Stimulated activated naive CD8-positive, alpha-beta T cell treated with anti-CD3 and anti-CD28 coated beads, Interleukin-15, Interleukin-2, amounts not matched to agents 100 ng/mL and 50 ng/mL, for 24 hours (primary cell): Measurements from ENCODE around the gene CTNNA2.
"Not testable (repeated sequence)": the region's sequence is repeated elsewhere in the genome, so short reads cannot be mapped to it uniquely, and the experiment has no call there.

ENCODE experiments used
- H3K27ac Mint-ChIP-seq: one replicate; pipeline ENCODE4 v1.8.0; 2021; ENCODE audit warnings: mild to moderate bottlenecking, mixed read lengths
- H3K27me3 Mint-ChIP-seq: one replicate; pipeline ENCODE4 v1.8.0; 2021; ENCODE audit warnings: mixed read lengths
- H3K36me3 Mint-ChIP-seq: one replicate; pipeline ENCODE4 v1.8.0; 2021; ENCODE audit warnings: low read depth, mixed read lengths
- H3K4me1 Mint-ChIP-seq: one replicate; pipeline ENCODE4 v1.8.0; 2021; ENCODE audit warnings: low read depth, mixed read lengths
- H3K4me3 Mint-ChIP-seq: one replicate; pipeline ENCODE4 v1.8.0; 2021; ENCODE audit warnings: mild to moderate bottlenecking, mixed read lengths
- H3K9me3 Mint-ChIP-seq: one replicate; pipeline ENCODE4 v1.8.0; 2021; ENCODE audit warnings: mixed read lengths

The CTNNA2 gene

GRCh38 chr2:80022018-80022417, 509.2 kb downstream of the CTNNA2 start:
- peaks cover 3% of the 10 kb centered on the region for H3K27me3 Mint-ChIP-seq
- no peak overlapping the region for H3K27ac Mint-ChIP-seq
- H3K36me3 Mint-ChIP-seq, result no peaks in the 10 kb centered on the region
- no peak overlapping the region for H3K4me3 Mint-ChIP-seq
- H3K9me3 Mint-ChIP-seq, result peaks cover 3% of the 10 kb centered on the region
- no peaks in the 10 kb centered on the region for H3K4me1 Mint-ChIP-seq

- H3K27ac Mint-ChIP-seq, result no peak overlapping the region
- H3K36me3 Mint-ChIP-seq, result no peaks in the 10 kb centered on the region
- peaks cover 3% of the 10 kb centered on the region for H3K27me3 Mint-ChIP-seq
- no peaks in the 10 kb centered on the region for H3K4me1 Mint-ChIP-seq
- peaks cover 9% of the 10 kb centered on the region for H3K9me3 Mint-ChIP-seq
- H3K4me3 Mint-ChIP-seq, result no peak overlapping the region
Measured at GRCh38 chr2:80026040-80026729, 513.3 kb downstream of the CTNNA2 start.

- Mint-ChIP-seq H3K9me3 (peaks cover 16% of the 10 kb centered on the region), H3K4me1 (no peaks in the 10 kb centered on the region), H3K27me3 (peaks cover 3% of the 10 kb centered on the region), H3K4me3 (no peak overlapping the region), H3K36me3 (no peaks in the 10 kb centered on the region), H3K27ac (no peak overlapping the region)
Measured at GRCh38 chr2:80028051-80028450, 515.2 kb downstream of the CTNNA2 start.

DNA sequence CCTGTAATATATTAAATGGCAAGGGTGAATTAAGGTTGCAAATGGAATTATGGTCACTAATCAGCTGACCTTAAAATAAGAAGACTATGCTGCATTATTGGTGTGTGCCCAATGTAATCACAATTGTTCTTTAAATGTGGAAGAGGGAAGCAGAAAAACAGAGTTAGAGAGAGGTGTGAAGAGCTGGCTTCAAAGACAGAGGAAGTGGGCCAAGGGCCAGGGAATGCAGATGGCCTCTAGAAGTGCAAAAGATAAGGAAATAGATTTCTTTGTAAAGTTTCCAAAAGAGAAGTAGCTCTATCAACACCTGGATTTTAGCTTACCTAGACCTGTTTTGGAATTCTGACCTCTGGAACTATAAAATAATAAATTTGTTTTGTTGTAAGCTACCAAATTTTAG, 515.7 kb downstream of the CTNNA2 start:
- Mint-ChIP-seq H3K4me3 (no peak overlapping the region), H3K36me3 (no peaks in the 10 kb centered on the region), H3K27me3 (peaks cover 3% of the 10 kb centered on the region), H3K9me3 (peaks cover 16% of the 10 kb centered on the region), H3K27ac (no peak overlapping the region), H3K4me1 (no peaks in the 10 kb centered on the region)

- Mint-ChIP-seq H3K4me1 (no peaks in the 10 kb centered on the region), H3K27me3 (peaks cover 3% of the 10 kb centered on the region), H3K27ac (no peak overlapping the region), H3K9me3 (peaks cover 16% of the 10 kb centered on the region), H3K36me3 (no peaks in the 10 kb centered on the region), H3K4me3 (no peak overlapping the region)
Measured at GRCh38 chr2:80030135-80030534, 517.3 kb downstream of the CTNNA2 start.

GRCh38 chr2:80032684-80033083, 519.8 kb downstream of the CTNNA2 start:
- not testable (repeated sequence) for H3K4me1 Mint-ChIP-seq, H3K36me3 Mint-ChIP-seq, H3K9me3 Mint-ChIP-seq, H3K4me3 Mint-ChIP-seq, H3K27ac Mint-ChIP-seq, H3K27me3 Mint-ChIP-seq

DNA sequence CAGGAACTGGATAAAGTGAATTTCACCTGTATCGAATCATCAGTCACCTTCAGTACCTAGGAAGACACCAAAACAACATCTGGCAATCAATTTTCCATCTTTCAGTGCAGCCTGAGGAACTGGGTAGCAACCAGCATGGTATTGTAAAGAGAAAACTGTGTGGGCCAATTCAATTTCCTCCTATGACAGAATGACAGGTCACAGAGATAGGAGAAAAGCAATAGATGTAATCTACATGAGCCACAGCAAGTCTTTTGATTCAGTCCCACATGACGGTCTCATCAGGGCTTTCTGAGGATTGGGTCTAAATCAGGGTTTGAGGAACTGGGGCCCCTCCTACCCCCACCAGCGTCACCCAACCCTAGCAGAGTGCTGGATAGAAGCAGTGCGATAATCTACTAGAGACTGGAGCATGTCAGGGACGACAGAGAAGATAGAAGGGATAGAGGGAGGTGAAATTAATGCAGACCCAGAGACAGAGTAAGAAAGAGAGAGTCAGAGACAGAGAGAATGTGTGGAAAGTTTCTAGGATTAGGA, 523.0 kb downstream of the CTNNA2 start:
- H3K4me3 Mint-ChIP-seq, result no peak overlapping the region
- peaks cover 9% of the 10 kb centered on the region for H3K9me3 Mint-ChIP-seq
- no peaks in the 10 kb centered on the region for H3K4me1 Mint-ChIP-seq
- H3K27me3 Mint-ChIP-seq, result no peaks in the 10 kb centered on the region
- H3K36me3 Mint-ChIP-seq, result no peaks in the 10 kb centered on the region
- no peak overlapping the region for H3K27ac Mint-ChIP-seq

DNA sequence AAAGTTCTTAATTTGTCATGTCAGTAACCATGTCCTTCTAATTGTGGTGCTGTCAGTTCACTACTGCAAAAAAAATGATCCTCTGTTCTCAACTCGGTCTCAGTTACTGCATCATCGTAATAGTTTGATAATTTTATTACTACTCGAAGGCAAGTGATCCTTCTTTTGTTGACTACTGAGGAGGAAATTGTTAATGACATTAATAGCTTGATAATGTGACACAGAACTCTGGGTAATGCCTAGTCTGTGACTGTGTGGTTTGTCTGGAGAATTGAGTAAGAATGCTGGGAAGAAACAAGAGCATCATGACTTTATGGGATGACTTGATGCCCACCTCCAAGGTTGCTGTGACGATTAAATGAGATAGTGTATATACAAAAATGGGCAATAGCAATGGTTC, 524.5 kb downstream of the CTNNA2 start:
- no peak overlapping the region for H3K4me3 Mint-ChIP-seq

DNA sequence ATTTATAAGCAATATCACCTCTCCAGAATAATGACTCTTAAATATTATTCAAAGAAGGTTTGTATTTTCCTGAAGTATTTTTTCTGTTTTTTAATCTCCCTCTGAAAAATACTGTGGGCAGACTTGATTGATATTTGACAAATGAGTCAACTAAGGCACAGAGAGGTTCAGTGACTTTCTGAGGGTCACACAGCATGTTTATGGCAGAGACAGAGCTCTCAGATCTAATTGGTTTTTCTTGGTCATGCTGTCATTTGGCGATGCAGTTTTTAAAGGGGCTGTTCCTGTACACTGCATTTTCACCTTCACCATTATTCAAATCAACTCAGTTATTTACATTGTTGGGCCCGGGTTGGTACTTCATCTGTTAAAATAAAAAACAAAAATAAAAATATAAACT, 527.4 kb downstream of the CTNNA2 start:
- no peaks in the 10 kb centered on the region for H3K27me3 Mint-ChIP-seq
- no peaks in the 10 kb centered on the region for H3K9me3 Mint-ChIP-seq
- H3K4me1 Mint-ChIP-seq, result no peaks in the 10 kb centered on the region
- no peak overlapping the region for H3K4me3 Mint-ChIP-seq
- H3K36me3 Mint-ChIP-seq, result no peaks in the 10 kb centered on the region
- H3K27ac Mint-ChIP-seq, result no peak overlapping the region

More for the DNA sequence above, 524.5 kb downstream of the CTNNA2 start:
- Mint-ChIP-seq H3K36me3 (no peaks in the 10 kb centered on the region), H3K27ac (no peak overlapping the region), H3K27me3 (no peaks in the 10 kb centered on the region), H3K4me1 (no peaks in the 10 kb centered on the region), H3K9me3 (no peaks in the 10 kb centered on the region)

- H3K4me3 Mint-ChIP-seq, result no peak overlapping the region
- no peaks in the 10 kb centered on the region for H3K4me1 Mint-ChIP-seq
- no peaks in the 10 kb centered on the region for H3K27me3 Mint-ChIP-seq
- no peaks in the 10 kb centered on the region for H3K9me3 Mint-ChIP-seq
- H3K36me3 Mint-ChIP-seq, result no peaks in the 10 kb centered on the region
- no peak overlapping the region for H3K27ac Mint-ChIP-seq
Measured at GRCh38 chr2:80042635-80043034, 529.8 kb downstream of the CTNNA2 start.

DNA sequence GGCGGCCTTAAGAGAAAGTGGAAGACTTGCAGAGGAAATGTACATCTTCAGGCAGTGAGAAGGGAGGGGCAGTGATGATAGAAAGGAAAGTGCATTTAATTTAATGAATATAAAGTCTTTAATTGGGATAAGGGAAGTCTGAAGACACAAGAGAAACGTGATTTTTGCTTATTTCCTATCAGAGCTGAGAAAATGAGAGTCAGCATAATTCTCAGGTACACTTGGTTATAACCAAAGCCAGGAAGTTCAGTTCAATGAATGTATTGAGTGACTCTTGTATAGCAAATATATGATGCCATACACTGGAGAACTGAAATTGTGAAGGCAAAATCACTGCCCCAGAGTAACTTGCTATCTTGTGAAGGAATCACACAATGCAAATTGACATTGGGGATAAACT, 535.4 kb downstream of the CTNNA2 start:
- no peaks in the 10 kb centered on the region for H3K4me1 Mint-ChIP-seq
- H3K9me3 Mint-ChIP-seq, result peaks cover 4% of the 10 kb centered on the region
- no peak overlapping the region for H3K4me3 Mint-ChIP-seq
- no peaks in the 10 kb centered on the region for H3K27me3 Mint-ChIP-seq
- no peak overlapping the region for H3K27ac Mint-ChIP-seq
- H3K36me3 Mint-ChIP-seq, result no peaks in the 10 kb centered on the region

GRCh38 chr2:80050246-80050645, 537.4 kb downstream of the CTNNA2 start:
- Mint-ChIP-seq H3K9me3 (peaks cover 4% of the 10 kb centered on the region), H3K4me3 (no peak overlapping the region), H3K27me3 (no peaks in the 10 kb centered on the region), H3K4me1 (no peaks in the 10 kb centered on the region), H3K27ac (no peak overlapping the region), H3K36me3 (no peaks in the 10 kb centered on the region)

GRCh38 chr2:80053522-80054345, 540.9 kb downstream of the CTNNA2 start:
- H3K4me1 Mint-ChIP-seq, result no peaks in the 10 kb centered on the region
- no peak overlapping the region for H3K4me3 Mint-ChIP-seq
- no peaks in the 10 kb centered on the region for H3K27me3 Mint-ChIP-seq
- H3K36me3 Mint-ChIP-seq, result no peaks in the 10 kb centered on the region
- H3K9me3 Mint-ChIP-seq, result peaks cover 1% of the 10 kb centered on the region
- no peak overlapping the region for H3K27ac Mint-ChIP-seq

DNA sequence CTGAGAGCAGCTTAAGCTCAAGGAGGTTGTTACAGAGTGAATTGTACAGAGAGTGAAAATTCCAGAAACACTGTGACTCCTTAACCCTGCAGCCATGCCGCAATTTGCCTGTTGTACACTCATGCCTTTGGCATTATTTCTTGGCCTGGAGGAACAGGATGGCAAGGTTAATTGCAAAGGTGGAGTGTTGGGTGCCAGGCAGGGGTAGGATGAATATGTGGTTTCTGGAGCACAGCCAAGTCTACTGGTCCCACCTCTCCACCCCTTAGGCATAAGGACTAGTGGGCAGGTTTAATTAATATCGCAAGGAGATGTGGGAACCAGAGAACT, 541.5 kb downstream of the CTNNA2 start:
- H3K4me1 Mint-ChIP-seq, result no peaks in the 10 kb centered on the region
- H3K36me3 Mint-ChIP-seq, result no peaks in the 10 kb centered on the region
- no peak overlapping the region for H3K4me3 Mint-ChIP-seq
- no peaks in the 10 kb centered on the region for H3K9me3 Mint-ChIP-seq
- H3K27ac Mint-ChIP-seq, result no peak overlapping the region
- H3K27me3 Mint-ChIP-seq, result no peaks in the 10 kb centered on the region

- Mint-ChIP-seq H3K36me3 (no peaks in the 10 kb centered on the region), H3K4me3 (no peak overlapping the region), H3K9me3 (no peaks in the 10 kb centered on the region), H3K4me1 (no peaks in the 10 kb centered on the region), H3K27ac (no peak overlapping the region), H3K27me3 (no peaks in the 10 kb centered on the region)
Measured at GRCh38 chr2:80057956-80058355, 545.1 kb downstream of the CTNNA2 start.
